ENCODE results near the gene PANK2. TPM values are rescaled to one million over a fixed set of nuclear protein-coding genes. Genes with fewer than 3 reads are reported as not detected.

PANK2 gene
- total and polyA plus RNA-seq, 10 of the 15 experiments (the other 5 are each of a cell fraction or from before 2014, with no cell fraction given) = 13.2 to 43.4 (median 33.3) TPM

GRCh38 chr20:3922223-3922982, 33.2 kb downstream of the PANK2 start:
- no peak overlapping the region for H2AFZ ChIP-seq (ENCODE audit: control insufficient read depth, low read depth, low read length)
- 46% methylated on average over 13 of the region's 13 CpGs for WGBS (ENCODE audit: insufficient coverage, insufficient replicate concordance, low lambda C conversion rate, missing lambda C conversion rate)
- DNase-seq (ENCODE audit: low read depth, low spot score) (no peak), ATAC-seq (no peak), FAIRE-seq (no peak)
- H3K9me3 ChIP-seq (replicated peaks; ENCODE audit: control insufficient read depth, insufficient read depth, low read length) = no peaks in the 10 kb centered on the region
- no TSS peak for BruUV-seq (replicated peaks)
- ChIA-PET POLR2A (interaction anchor here (0.8 kb wide), 1 partner anchor 17 kb away, joined by 9 read pairs; no protein-coding TSS in a partner anchor), CTCF (no interaction called here), SMC1A (ENCODE audit: uncharacterized antibody, unreplicated experiment) (interaction anchor here (0.8 to 0.9 kb wide), 2 partner anchors 13 to 36 kb away, joined by 3 read pairs; no protein-coding TSS in a partner anchor), RAD21 (ENCODE audit: unreplicated experiment) (interaction anchor here (0.9 to 1.4 kb wide), 3 partner anchors 16 to 163 kb away, joined by 3 to 4 read pairs (median 4); no protein-coding TSS in a partner anchor)
- H3K36me3 ChIP-seq (ENCODE audit: control insufficient read depth in 2 of 2, insufficient read depth in 2 of 2, low read length in 1 of 2) = peaks cover 31 to 42% of the 10 kb centered on the region in 2 experiments
- in situ Hi-C loops (cut with MboI) (no loop called here), intact Hi-C loops (cut with micrococcal nuclease; ENCODE audit: unreplicated experiment) (no loop called here)
- H3K79me2 ChIP-seq (ENCODE audit: control insufficient read depth, insufficient read depth, low read length) = peaks cover 8% of the 10 kb centered on the region
- H3K9ac ChIP-seq (ENCODE audit: control insufficient read depth, insufficient read depth, low read length) = no peak overlapping the region
- no peak overlapping the region for H3K4me3 ChIP-seq
- no peaks in the 10 kb centered on the region for H3K27me3 ChIP-seq (replicated peaks in 1 of 2; ENCODE audit: control insufficient read depth in 2 of 2, insufficient read depth in 2 of 2, low read length in 1 of 2)
- TF ChIP-seq E4F1 (IDR thresholded peaks at IDR 0.05; ENCODE audit: borderline replicate concordance, partially characterized antibody) (no peak), POLR2AphosphoS5 (IDR thresholded peaks at IDR 0.05; ENCODE audit: low read length) (peak; percentile 51; the same call in 1 of the 2 replicates), IKZF2 (IDR thresholded peaks at IDR 0.05) (no peak), NBN (IDR thresholded peaks at IDR 0.05) (no peak), ZSCAN29 (IDR thresholded peaks at IDR 0.05) (no peak), MEF2B (IDR thresholded peaks at IDR 0.05; ENCODE audit: partially characterized antibody, poor library complexity, severe bottlenecking) (peak; percentile 67), POLR2A (IDR thresholded peaks at IDR 0.05; ENCODE audit: low read depth, low read length) (0 out of 2 replicates have a peak, but pooled peaks have one; percentile 47)
- H3K27ac ChIP-seq (ENCODE audit: control insufficient read depth, insufficient read depth) = no peak overlapping the region
- H3K4me1 ChIP-seq (ENCODE audit: control insufficient read depth, insufficient read depth, low read length) = no peaks in the 10 kb centered on the region
- no peak overlapping the region for H3K4me2 ChIP-seq (ENCODE audit: control insufficient read depth, insufficient read depth)
- peaks cover 3% of the 10 kb centered on the region; the same call in 1 of the 2 replicates for H4K20me1 ChIP-seq (ENCODE audit: control insufficient read depth, insufficient read depth)

Measured in GM12878 (cell line).